Measurements from ENCODE around the gene PATJ. TPM values are rescaled to one million over a fixed set of nuclear protein-coding genes. Genes with fewer than 3 reads are reported as not detected.

Gene PATJ
- total RNA-seq, 1 experiment from 2014 or later: 48.8 TPM

GRCh38 chr1:62025892-62026291 lies 283.6 kb downstream of the PATJ start:
- POLR2A ChIA-PET: no interaction called here
- no peak overlapping the region for H3K4me3 ChIP-seq (replicated peaks in 1 of 2; ENCODE audit: low read depth in 1 of 2, low read length in 2 of 2)
- intact Hi-C loops (cut with micrococcal nuclease): no loop called here

GRCh38 chr1:62029704-62030103 lies 287.4 kb downstream of the PATJ start:
- POLR2A ChIA-PET: no interaction called here
- Histone ChIP-seq H2AFZ (ENCODE audit: low read depth, low read length, poor library complexity, severe bottlenecking) (no peak overlapping the region), H3K9me2 (ENCODE audit: insufficient read depth) (no peaks in the 10 kb centered on the region), H3K79me2 (ENCODE audit: insufficient read depth, low read length) (no peaks in the 10 kb centered on the region), H3K4me2 (ENCODE audit: low read length) (no peak overlapping the region), H3K4me3 (replicated peaks in 1 of 2; ENCODE audit: low read depth in 1 of 2, low read length in 2 of 2) (no peak overlapping the region), H3K9ac (ENCODE audit: low read length) (no peak overlapping the region), H3K9me3 (ENCODE audit: control insufficient read depth in 1 of 2, insufficient read depth in 1 of 2, low read depth in 1 of 2, low read length in 2 of 2) (peaks cover 0 to 6% of the 10 kb centered on the region in 2 experiments; a peak in 1 of 4 replicates), H3K36me3 (ENCODE audit: control insufficient read depth in 1 of 2, insufficient read depth in 2 of 2, low read length in 2 of 2) (no peaks in the 10 kb centered on the region), H3K27me3 (ENCODE audit: insufficient read depth, low read length) (no peaks in the 10 kb centered on the region), H3K4me1 (ENCODE audit: control insufficient read depth in 1 of 2, insufficient read depth in 2 of 2, low read length in 2 of 2) (no peaks in the 10 kb centered on the region), H4K20me1 (ENCODE audit: insufficient read depth) (no peaks in the 10 kb centered on the region), H3K27ac (ENCODE audit: low read depth, low read length) (no peak overlapping the region)
- DNase-seq (ENCODE audit: low read depth, low spot score) (no peak), ATAC-seq (no peak)
- RAD21 ChIA-PET (ENCODE audit: low non-redundant PET in 1 of 2, low total read pairs in 2 of 2, uncharacterized antibody in 2 of 2, unreplicated experiment in 2 of 2): no interaction called here
- CTCF ChIA-PET: no interaction called here
- intact Hi-C loops (cut with micrococcal nuclease): no loop called here
- BruUV-seq (replicated peaks): no TSS peak
- no peak for TF ChIP-seq RAD21 (IDR thresholded peaks at IDR 0.05; ENCODE audit: low read depth)
- no peak for TF ChIP-seq POLR2AphosphoS5 (IDR thresholded peaks at IDR 0.05; ENCODE audit: low read depth, low read length)
- no peak for TF ChIP-seq EGR1 (IDR thresholded peaks at IDR 0.05; ENCODE audit: low read depth)

More at GRCh38 chr1:62025892-62026291, 283.6 kb downstream of the PATJ start:
- no peak overlapping the region for H3K27ac ChIP-seq (ENCODE audit: low read depth, low read length)
- TF ChIP-seq CBX3 (IDR thresholded peaks at IDR 0.05; ENCODE audit: low read depth) (no peak), TCF7L2 (IDR thresholded peaks at IDR 0.05; ENCODE audit: borderline replicate concordance, extremely low read depth, insufficient read depth, insufficient read length) (no peak), ELF1 (IDR thresholded peaks at IDR 0.05; ENCODE audit: borderline replicate concordance, low read depth) (no peak)
- no peak overlapping the region for H3K9ac ChIP-seq (ENCODE audit: low read length)
- no peaks in the 10 kb centered on the region for H3K79me2 ChIP-seq (ENCODE audit: insufficient read depth, low read length)
- no peaks in the 10 kb centered on the region for H3K9me2 ChIP-seq (ENCODE audit: insufficient read depth)
- no peaks in the 10 kb centered on the region for H4K20me1 ChIP-seq (ENCODE audit: insufficient read depth)
- no peak overlapping the region for H3K4me2 ChIP-seq (ENCODE audit: low read length)
- CTCF ChIA-PET: no interaction called here
- no TSS peak for BruUV-seq (replicated peaks)
- H3K27me3 ChIP-seq (ENCODE audit: insufficient read depth, low read length): no peaks in the 10 kb centered on the region
- RAD21 ChIA-PET (ENCODE audit: low non-redundant PET in 1 of 2, low total read pairs in 2 of 2, uncharacterized antibody in 2 of 2, unreplicated experiment in 2 of 2): no interaction called here
- ATAC-seq: no peak
- H3K36me3 ChIP-seq (ENCODE audit: control insufficient read depth in 1 of 2, insufficient read depth in 2 of 2, low read length in 2 of 2): no peaks in the 10 kb centered on the region
- H3K4me1 ChIP-seq (ENCODE audit: control insufficient read depth in 1 of 2, insufficient read depth in 2 of 2, low read length in 2 of 2): no peaks in the 10 kb centered on the region
- peaks cover 0 to 6% of the 10 kb centered on the region in 2 experiments; a peak in 1 of 4 replicates for H3K9me3 ChIP-seq (ENCODE audit: control insufficient read depth in 1 of 2, insufficient read depth in 1 of 2, low read depth in 1 of 2, low read length in 2 of 2)
- no peak overlapping the region for H2AFZ ChIP-seq (ENCODE audit: low read depth, low read length, poor library complexity, severe bottlenecking)
- no peak for DNase-seq (ENCODE audit: low read depth, low spot score)
